Activated CD4-positive, alpha-beta T cell treated with anti-CD3 and anti-CD28 coated beads, Interleukin-2, amount 50 U/mL, for 24 hours (primary cell): ENCODE results near the gene KCNT1.

Experiments used
- DNase-seq, 2 donors: peaks; one replicate each; pipeline ENCODE4 v3.0.0-alpha.2; 2020; ENCODE audit warnings: low read depth in 1 of 2, low spot score in 1 of 2

KCNT1 gene

DNA sequence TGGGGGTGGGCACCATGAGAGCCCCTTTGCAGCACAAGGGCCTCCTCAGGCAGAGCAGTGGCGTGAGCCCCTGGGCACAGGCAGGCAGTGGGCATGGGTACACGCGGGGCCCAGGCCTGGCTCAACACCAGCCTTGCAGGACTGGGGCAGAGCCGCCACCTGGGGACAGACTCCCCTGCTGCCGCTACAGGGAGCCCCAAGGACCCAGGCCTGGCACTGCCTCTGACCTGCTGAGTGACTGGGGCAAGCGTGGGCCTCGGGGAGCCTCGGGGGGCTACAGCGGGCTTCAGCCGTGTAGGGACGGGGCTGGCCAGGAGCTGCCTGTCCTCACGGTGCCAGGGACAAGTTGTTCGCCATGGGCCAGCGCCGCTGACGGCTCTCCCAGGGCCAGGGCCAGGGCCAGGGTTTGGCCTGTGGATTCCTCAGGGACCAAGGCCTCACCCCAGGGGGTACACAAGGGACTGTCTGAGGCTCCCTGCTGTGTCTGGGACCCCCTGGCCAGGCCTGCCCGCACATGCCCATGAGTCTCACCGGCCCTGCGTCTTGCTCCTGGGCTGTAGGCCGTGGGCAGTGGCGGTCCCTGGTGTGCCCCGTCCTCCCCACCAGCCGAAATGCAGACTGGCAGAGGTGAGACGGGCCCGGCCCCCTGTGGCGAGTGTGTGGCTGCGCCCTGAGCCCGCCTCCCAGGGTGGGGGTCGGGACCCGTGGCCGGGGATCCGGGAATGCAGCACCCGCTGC is 42.5 kb downstream of the KCNT1 start:
- no peak for DNase-seq

DNA sequence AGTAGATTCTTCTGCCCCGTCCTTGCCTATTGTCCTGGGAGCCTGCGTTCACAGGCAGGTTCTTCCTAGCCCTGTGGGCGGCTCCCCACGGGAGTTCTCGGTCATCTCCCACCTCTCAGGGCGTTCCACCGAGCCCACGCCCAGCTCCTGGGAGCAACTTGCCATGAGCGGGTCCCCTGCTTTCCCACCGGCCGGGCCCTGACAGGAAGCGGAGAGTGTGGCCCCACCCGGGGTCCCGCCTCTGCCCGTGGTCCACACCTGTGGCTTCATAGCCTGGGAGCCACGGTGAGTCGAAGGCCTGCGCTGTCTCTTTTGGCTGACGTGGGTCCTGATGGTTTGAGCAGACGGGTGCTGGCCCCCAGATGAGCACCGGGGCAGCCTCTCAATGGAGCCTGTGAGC is 43.2 kb downstream of the KCNT1 start:
- DNase-seq = no peak

GRCh38 chr9:135745686-135746324 is 43.8 kb downstream of the KCNT1 start:
- DNase-seq = no peak

- DNase-seq = no peak
Observed at GRCh38 chr9:135746565-135746964, 44.6 kb downstream of the KCNT1 start.

DNA sequence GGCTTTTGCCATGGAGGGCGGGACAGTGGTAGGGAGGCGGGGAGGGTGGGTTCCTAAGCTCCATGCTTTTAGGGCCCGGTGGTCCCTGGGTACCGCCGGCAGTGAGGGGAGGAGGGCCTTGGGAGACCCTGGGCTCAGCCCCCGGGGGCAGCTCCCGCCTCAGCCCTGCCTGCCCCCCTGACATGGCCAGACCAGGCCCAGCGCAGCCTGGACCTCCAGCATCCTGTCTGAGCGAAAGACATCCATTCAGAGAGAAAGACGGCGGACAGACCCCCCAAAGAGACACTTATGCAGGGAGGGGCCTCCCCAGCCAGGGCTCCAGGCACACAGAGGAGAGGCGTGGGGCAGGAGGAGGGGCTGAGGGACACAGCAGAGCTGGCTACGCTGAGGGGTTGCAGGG is 45.3 kb downstream of the KCNT1 start:
- DNase-seq = no peak

GRCh38 chr9:135748676-135749075 is 46.7 kb downstream of the KCNT1 start:
- DNase-seq = no peak

GRCh38 chr9:135749171-135750045 is 47.4 kb downstream of the KCNT1 start:
- DNase-seq = no peak

DNA sequence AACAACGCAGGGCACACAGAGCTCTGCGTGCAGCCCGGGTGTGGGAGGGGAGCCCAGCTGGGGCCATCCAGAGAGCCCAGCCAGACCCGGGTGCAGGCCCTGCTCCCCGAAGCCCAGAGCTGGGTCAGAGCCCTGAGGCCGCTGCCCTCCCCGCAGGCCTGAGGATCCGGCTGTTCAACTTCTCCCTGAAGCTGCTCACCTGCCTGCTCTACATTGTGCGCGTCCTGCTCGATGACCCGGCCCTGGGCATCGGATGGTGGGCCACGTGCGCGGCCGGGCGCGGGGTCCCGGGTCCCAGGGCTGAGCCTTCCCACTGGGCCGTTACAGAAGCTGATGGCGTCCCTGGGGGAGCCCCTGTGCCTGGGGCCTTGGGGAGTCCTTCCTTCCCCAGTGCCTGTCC is 48.8 kb downstream of the KCNT1 start:
- no peak for DNase-seq

- DNase-seq = no peak
Observed at GRCh38 chr9:135751501-135751900, 49.5 kb downstream of the KCNT1 start.

DNA sequence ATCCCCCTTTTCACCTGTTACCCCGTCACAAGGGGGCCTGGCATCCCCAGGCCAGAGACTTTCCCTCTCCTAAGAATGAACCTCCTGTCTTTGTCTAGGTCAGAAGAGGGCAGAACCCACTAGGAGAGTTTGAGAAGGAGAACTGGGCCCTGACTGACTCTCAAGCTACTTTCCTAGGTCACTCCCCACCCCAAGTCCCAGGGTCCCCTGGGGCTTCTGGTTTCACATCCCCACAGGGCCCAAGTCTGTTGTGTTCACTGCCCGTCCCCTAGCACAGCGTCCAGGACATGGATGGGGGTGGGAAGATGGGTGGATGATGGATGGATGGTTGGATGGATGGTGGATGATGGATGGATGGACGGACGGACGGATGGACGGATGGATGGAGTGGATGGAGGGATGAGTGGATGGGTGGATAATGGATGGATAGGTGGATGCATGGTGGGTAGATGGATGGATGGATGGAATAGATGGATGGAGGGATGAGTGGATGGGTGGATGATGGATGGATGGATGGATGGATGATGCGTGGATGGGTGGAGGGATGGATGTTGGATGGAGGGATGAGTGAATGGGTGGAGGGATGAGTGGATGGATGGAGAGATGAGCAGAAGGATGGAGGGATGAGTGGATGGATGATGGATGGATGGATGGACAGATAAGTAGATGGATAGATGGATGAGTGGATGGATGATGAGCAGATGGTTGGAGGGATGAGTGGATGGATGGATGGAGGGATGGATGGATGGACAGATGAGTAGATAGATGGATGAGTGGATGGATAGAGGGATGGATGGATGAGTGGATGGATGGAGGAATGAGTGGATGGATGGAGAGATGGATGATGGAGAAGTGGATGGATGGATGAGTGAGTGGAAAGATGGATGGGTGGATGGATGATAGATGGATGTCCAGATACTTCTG is 50.6 kb downstream of the KCNT1 start:
- DNase-seq = no peak

DNA sequence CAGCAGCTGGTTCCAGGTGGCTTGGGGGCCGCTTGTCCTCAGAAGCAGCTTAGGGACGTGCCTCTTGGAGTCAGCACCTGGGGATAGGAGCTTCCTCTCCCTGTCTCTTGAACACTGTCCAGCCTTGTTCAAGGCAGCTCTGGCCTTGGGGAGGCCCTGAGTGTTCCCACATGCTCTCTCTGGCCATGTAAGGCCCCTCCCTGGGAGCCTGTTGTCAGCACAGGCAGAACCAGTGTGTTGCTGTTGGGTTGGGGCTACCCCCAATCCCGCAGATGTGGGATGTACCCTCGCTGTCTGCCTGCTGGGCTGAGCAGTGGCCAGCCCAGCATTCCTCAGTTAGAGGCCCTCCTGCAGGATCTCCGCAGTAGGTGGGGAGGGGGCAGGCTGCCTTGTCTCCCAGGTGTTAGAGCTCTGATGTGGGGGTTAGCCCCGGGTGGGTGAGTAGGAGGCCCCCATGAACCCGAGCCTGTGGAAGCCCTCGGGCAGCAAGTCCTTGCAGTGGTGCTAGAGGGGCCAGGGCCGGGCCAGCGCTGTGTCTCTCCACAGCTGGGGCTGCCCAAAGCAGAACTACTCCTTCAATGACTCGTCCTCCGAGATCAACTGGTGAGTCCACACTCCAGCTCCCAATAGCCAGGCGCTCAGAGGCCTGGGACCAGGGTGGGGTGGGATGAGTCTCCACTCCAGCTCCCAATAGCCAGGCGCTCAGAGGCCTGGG is 51.6 kb downstream of the KCNT1 start:
- DNase-seq = no peak

DNA sequence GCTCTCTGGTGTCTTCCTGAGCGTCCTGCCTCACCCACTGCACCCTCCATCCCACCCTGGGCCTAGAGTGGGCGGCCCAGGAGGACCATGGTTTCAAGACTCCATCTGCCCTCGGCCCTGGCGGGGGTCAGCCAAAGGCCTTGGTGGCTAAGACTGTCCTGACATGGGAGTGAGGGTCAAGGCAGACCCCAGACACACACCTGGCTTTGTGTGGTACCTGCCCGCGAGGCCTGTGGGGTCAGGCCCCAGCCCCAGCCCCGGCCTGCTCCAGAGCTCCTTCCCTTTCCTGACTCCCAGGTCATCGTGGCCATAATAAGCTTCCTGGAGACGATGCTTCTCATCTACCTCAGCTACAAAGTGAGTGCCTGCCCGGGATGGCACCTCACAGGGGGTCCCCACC is 54.6 kb downstream of the KCNT1 start:
- DNase-seq = no peak

GRCh38 chr9:135757356-135757755 is 55.4 kb downstream of the KCNT1 start:
- DNase-seq = no peak

DNA sequence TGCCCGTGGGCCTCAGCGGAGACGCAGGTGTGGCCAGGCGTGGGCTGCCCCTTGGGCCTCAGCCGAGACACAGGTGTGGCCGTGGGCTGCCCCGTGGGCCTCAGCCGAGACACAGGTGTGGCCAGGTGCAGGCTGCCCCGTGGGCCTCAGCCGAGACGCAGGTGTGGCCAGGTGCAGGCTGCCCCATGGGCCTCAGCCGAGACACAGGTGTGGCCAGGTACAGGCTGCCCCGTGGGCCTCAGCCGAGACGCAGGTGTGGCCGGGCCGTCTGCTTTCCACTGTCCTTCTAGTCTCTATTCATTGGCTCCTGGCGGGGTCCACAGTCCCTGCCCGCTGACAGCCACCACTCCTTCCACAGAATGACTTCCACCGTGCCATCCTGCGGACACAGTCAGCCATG is 56.1 kb downstream of the KCNT1 start:
- DNase-seq = no peak

DNA sequence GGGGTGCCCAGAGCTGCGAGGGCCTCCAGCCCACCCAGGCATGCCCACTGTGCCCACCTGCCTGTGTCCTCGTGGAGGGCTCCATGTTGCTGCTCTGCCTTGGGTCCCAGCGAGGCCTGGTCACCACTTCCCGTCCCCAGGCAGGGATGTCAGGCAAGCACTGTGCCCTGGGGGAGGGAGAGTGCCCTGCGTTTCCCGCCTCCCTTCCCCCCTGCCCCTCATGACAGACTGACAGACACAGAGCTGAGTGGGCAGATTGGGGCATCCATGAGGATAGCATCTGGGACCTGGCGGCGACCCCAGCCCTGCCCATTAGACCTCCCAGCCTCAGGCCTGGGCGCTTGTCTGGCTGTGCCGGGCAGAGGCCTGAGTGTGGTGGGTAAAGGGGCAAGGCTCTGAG is 56.9 kb downstream of the KCNT1 start:
- no peak for DNase-seq

DNA sequence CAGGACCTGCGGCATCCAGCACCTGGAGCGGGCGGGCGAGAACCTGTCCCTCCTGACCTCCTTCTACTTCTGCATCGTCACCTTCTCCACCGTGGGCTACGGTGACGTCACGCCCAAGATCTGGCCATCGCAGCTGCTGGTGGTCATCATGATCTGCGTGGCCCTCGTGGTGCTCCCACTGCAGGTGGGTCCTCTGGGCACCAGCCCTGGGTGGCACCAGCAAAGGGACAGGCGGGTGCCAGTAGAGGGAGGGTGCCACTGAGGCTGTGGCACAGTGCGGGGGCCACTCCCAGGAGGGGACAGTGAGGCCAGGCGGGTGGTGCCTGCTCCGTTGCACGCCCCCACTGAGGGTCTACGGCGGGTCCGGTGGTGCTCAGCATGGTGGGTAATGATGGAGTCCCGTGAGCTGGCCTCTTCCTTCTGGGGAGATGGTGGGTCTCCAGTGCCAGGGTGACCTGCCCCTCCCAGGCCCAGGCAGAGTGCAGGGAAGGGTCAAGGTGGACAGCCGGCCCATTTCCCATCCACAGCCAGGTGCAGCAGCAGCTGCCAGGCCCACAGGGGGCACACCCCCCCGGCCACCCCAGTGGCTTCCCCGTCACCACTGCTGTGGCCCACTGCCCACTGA is 57.8 kb downstream of the KCNT1 start:
- DNase-seq = no peak

DNA sequence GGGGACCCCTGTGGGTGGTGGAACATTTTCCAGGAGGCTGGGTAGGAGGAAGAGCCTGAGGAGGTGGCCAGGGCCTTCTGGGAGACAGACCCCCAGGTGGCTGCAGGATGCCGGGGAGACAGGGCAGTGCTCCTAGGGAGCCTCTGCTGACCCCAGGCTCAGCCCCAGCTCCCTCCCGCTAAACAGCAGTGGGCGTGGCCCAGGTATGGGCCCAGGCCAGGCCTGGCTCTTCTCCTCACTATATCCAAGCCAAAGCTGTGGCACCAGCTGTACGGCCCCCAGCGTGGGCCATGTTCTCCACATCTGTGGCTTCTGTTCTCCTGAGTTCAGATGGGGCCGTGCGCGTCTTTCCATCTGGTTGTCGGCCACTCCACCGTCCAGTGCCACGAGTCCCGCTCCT is 58.5 kb downstream of the KCNT1 start:
- DNase-seq = no peak

DNA sequence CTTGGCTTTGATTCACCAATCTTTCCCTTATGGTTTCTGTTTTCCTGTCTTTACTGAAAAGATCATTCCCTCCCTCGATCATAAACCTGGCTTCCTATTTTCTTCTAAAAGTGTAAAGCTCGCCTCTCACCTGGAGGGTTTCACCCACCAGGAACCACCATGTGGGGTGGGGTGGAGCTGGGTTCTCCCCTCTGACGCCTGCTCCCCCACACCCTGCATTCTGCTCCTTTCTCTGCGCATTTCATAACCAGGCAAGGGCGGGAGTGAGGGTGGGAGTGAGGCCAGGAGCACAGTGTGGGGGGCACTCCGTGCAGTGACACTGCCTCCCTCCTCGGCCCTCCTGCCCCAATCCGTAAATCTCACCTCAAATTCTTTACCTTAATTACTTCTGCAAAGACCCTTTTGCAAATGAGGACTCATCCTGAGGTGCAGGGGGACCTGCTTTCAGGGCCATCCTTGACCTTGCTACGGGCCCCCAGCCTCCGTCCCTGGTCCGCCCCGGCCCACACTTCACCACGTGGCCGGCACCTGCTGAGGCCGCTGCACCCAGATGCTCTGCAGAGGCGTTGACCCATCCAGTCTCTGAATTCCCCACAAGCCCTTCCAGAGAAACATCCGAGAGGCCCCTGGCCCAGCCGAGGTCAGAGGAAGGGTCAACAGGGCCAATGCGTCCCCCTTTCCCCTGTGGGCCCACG is 59.3 kb downstream of the KCNT1 start:
- DNase-seq = no peak

GRCh38 chr9:135761845-135762168 is 59.8 kb downstream of the KCNT1 start:
- DNase-seq = no peak
